Spleen (tissue), 11 donors: ENCODE measurements around the gene SSH2. TPM values are rescaled to one million over a fixed set of nuclear protein-coding genes. Genes with fewer than 3 reads are reported as not detected.
A peak's percentile ranks its signal among the peaks of the same experiment; 100 is the strongest.

Experiments
- DNase-seq: peaks from one replicate; pipeline ENCODE4 v3.0.0-alpha.2; 2020
- H3K27ac ChIP-seq, 8 donors: fragments of 200-600 bp; sonication (generic) in 7 of 8; 1 replicate in 4 of 8; 2 replicates in 4 of 8; pipeline versions ENCODE4 v1.5.0 to v1.8.0; 2016 to 2021; ENCODE audit warnings: inconsistent platforms in 4 of 8, mild to moderate bottlenecking in 4 of 8, moderate library complexity in 1 of 8
- H3K27me3 ChIP-seq, 7 donors: fragments of 200-600 bp; sonication (generic) in 6 of 7; replicated peaks in 1 of 7; 1 replicate in 4 of 7; 2 replicates in 3 of 7; pipeline versions ENCODE4 v1.5.0 to v1.8.0; 2016 to 2021; ENCODE audit warnings: inconsistent platforms in 3 of 7, mild to moderate bottlenecking in 1 of 7
- H3K36me3 ChIP-seq, 6 donors: fragments of 200-600 bp; sonication (generic) in 5 of 6; 1 replicate in 4 of 6; 2 replicates in 2 of 6; pipeline versions ENCODE4 v1.5.0 to v1.8.0; 2016 to 2021; ENCODE audit warnings: inconsistent platforms in 2 of 6
- H3K4me1 ChIP-seq, 6 donors: fragments of 200-600 bp; sonication (generic) in 5 of 6; 1 replicate in 3 of 6; 2 replicates in 3 of 6; pipeline versions ENCODE4 v1.5.0 to v1.8.0; 2016 to 2021; ENCODE audit warnings: inconsistent platforms in 3 of 6
- H3K4me3 ChIP-seq, 8 donors: fragments of 200-600 bp; sonication (generic) in 7 of 8; 1 replicate in 4 of 8; 2 replicates in 4 of 8; pipeline versions ENCODE4 v1.5.0 to v1.8.0; 2016 to 2021; ENCODE audit warnings: inconsistent platforms in 4 of 8, mild to moderate bottlenecking in 4 of 8, moderate library complexity in 2 of 8
- H3K9me3 ChIP-seq, 8 donors: fragments of 200-600 bp; sonication (generic) in 7 of 8; 1 replicate in 4 of 8; 2 replicates in 4 of 8; pipeline versions ENCODE4 v1.5.0 to v1.8.0; 2016 to 2021; ENCODE audit warnings: inconsistent platforms in 4 of 8
- CTCF ChIP-seq, 11 experiments: fragments of 200-600 bp in 7 of 11; fragments of 450-650 bp in 4 of 11; sonication (generic) in 4 of 11; IDR thresholded peaks in 8 of 11; conservative IDR thresholded peaks in 3 of 11; 1 replicate in 7 of 11; 2 replicates in 4 of 11; pipeline versions ENCODE4 v1.4.0 to v1.8.0; 2016 to 2021; ENCODE audit warnings: antibody characterized with exemption in 11 of 11, inconsistent platforms in 4 of 11, mild to moderate bottlenecking in 1 of 11
- POLR2A ChIP-seq, 3 donors: fragments of 450-650 bp; IDR thresholded peaks; one replicate each; pipeline ENCODE4 v1.5.1; 2017; ENCODE audit warnings: antibody characterized with exemption in 3 of 3, mild to moderate bottlenecking in 1 of 3
- POLR2AphosphoS5 ChIP-seq, 3 donors: sonication (generic); formaldehyde crosslinking; IDR thresholded peaks; one replicate each; pipeline ENCODE4 v1.5.1; 2017; ENCODE audit warnings: antibody characterized with exemption in 3 of 3
- WGBS, 5 donors: extraction: QIAGEN DNeasy Blood & Tissue Kit in 3 of 5; methylation state at CpG; one replicate each; pipeline versions ENCODE4 v1.1.5 to v1.1.7; 2013 to 2018; 5-methylcytosine and 5-hydroxymethylcytosine counted together
- intact Hi-C: fragments of 100-400 bp; cut with DNase I; formaldehyde crosslinking; loops from one replicate; pipeline ENCODE4 v1.15.0; 2023; ENCODE audit warnings: low total_unique reads
- polyA plus RNA-seq, 3 donors: library from polyadenylated mRNA; stranded (reverse); fragments of 200-250 nt; gene quantifications; one replicate each; pipeline ENCODE4 v1.2.1, GENCODE V29; 2013
- total RNA-seq, 7 donors: library from RNA; depleted of rRNA in 3 of 7; stranded (reverse); fragments of >200 nt in 3 of 7; fragmentation: NEBNext Ultra II Directional in 4 of 7; extraction: Animal tissue kit (Norgen Biotek cat#: 25700) in 4 of 7; gene quantifications; one replicate each; pipeline versions ENCODE4 v1.1.0 to v1.2.1, GENCODE V29; 2016 to 2021
- donor health status: healthy with polysubstance abuse.
- donor health status: DM: no; HTN: no; CAD: no; lungs with moderate emphysema.
- donor health status: DM: no; HTN: no; CAD: no.
- donor health status: Bipolar disorder and iron deficiency.
- donor health status: healthy.
- donor health status: DM: no; HTN: no; CAD: no.
- donor health status: DM: yes; HTN: yes; CAD: no.

The SSH2 gene
- total and polyA plus RNA-seq, 10 donors, result 15.9 to 182 (median 113) TPM

GRCh38 chr17:29623283-29623647 is 306.8 kb downstream of the SSH2 start:
- Histone ChIP-seq H3K27ac (no peak overlapping the region), H3K4me1 (peaks cover 7 to 38% (median 24%) of the 10 kb centered on the region in 6 donors), H3K4me3 (peak overlapping the region in 5 of 8 donors; percentile 57 to 75 (median 65)), H3K27me3 (peaks cover 0 to 26% (median 7%) of the 10 kb centered on the region in 7 donors), H3K9me3 (no peaks in the 10 kb centered on the region), H3K36me3 (peaks cover 0 to 33% (median 4%) of the 10 kb centered on the region in 6 donors)
- intact Hi-C loops, result no loop called here
- no peak for DNase-seq
- 28 to 55% (median 47%) methylated on average over 4 of the region's 4 CpGs for WGBS, 5 donors
- TF ChIP-seq POLR2A (IDR thresholded peaks at IDR 0.05), result no peak
- no peak for TF ChIP-seq POLR2AphosphoS5 (IDR thresholded peaks at IDR 0.05)
- TF ChIP-seq CTCF (IDR thresholded peaks at IDR 0.05 in 8 of 11, conservative IDR thresholded peaks at IDR 0.05 in 3 of 11), result no peak

GRCh38 chr17:29622337-29623282 is 307.4 kb downstream of the SSH2 start, which contains the start of gene CORO6:
TSS of gene CORO6 (minus strand) at chr17:29622912. CDS start at chr17:29621421, 1,491 bp downstream.
- no peaks in the 10 kb centered on the region for H3K9me3 ChIP-seq
- WGBS, 5 donors, result 1 to 7% (median 2%) methylated on average over 22 to 77 of the region's 77 CpGs
- H3K4me1 ChIP-seq, result peaks cover 12 to 44% (median 30%) of the 10 kb centered on the region in 6 donors
- intact Hi-C loops, result no loop called here
- DNase-seq, result peak; percentile 87
- peak within 1 kb of the TSS in 1 of 8 donors; percentile 35 for H3K27ac ChIP-seq
- H3K27me3 ChIP-seq, result peaks cover 0 to 29% (median 8%) of the 10 kb centered on the region in 7 donors
- TF ChIP-seq POLR2A (IDR thresholded peaks at IDR 0.05) (no peak), POLR2AphosphoS5 (IDR thresholded peaks at IDR 0.05) (peak in 2 of 3 donors; percentile 20 to 80)
- H3K4me3 ChIP-seq, result peak within 1 kb of the TSS; percentile 37 to 75 (median 58)
- H3K36me3 ChIP-seq, result peaks cover 0 to 27% (median 3%) of the 10 kb centered on the region in 6 donors

GRCh38 chr17:29621751-29622194 is 308.3 kb downstream of the SSH2 start:
- peaks cover 0 to 37% (median 8%) of the 10 kb centered on the region in 7 donors for H3K27me3 ChIP-seq
- intact Hi-C loops, result no loop called here
- TF ChIP-seq CTCF (IDR thresholded peaks at IDR 0.05 in 8 of 11, conservative IDR thresholded peaks at IDR 0.05 in 3 of 11), result no peak
- DNase-seq, result no peak
- no peaks in the 10 kb centered on the region for H3K9me3 ChIP-seq
- WGBS, 5 donors, result 75 to 89% (median 83%) methylated on average over 4 to 8 of the region's 8 CpGs
- H3K4me3 ChIP-seq, result peak overlapping the region in 4 of 8 donors; percentile 43 to 75 (median 66)
- H3K27ac ChIP-seq, result peak overlapping the region in 1 of 8 donors; percentile 35
- peaks cover 20 to 53% (median 39%) of the 10 kb centered on the region in 6 donors for H3K4me1 ChIP-seq
- H3K36me3 ChIP-seq, result peaks cover 0 to 18% (median 2%) of the 10 kb centered on the region in 6 donors

GRCh38 chr17:29620779-29621500 is 309.1 kb downstream of the SSH2 start:
- no peak overlapping the region for H3K4me3 ChIP-seq
- TF ChIP-seq CTCF (IDR thresholded peaks at IDR 0.05 in 8 of 11, conservative IDR thresholded peaks at IDR 0.05 in 3 of 11) (no peak), POLR2A (IDR thresholded peaks at IDR 0.05) (no peak), POLR2AphosphoS5 (IDR thresholded peaks at IDR 0.05) (no peak)
- peaks cover 0 to 10% (median 2%) of the 10 kb centered on the region in 6 donors for H3K36me3 ChIP-seq
- 92 to 97% (median 94%) methylated on average over 12 of the region's 12 CpGs for WGBS, 5 donors
- peaks cover 28 to 61% (median 47%) of the 10 kb centered on the region in 6 donors for H3K4me1 ChIP-seq
- no peak overlapping the region for H3K27ac ChIP-seq
- H3K27me3 ChIP-seq, result peaks cover 0 to 46% (median 10%) of the 10 kb centered on the region in 7 donors
- intact Hi-C loops, result no loop called here
- DNase-seq, result no peak
- H3K9me3 ChIP-seq, result no peaks in the 10 kb centered on the region
